Measurements from ENCODE around the gene ALB. TPM values are rescaled to one million over a fixed set of nuclear protein-coding genes. Genes with fewer than 3 reads are reported as not detected.

ALB gene
- total RNA-seq, 1 donor from 2014 or later, result 11.6 TPM

DNA sequence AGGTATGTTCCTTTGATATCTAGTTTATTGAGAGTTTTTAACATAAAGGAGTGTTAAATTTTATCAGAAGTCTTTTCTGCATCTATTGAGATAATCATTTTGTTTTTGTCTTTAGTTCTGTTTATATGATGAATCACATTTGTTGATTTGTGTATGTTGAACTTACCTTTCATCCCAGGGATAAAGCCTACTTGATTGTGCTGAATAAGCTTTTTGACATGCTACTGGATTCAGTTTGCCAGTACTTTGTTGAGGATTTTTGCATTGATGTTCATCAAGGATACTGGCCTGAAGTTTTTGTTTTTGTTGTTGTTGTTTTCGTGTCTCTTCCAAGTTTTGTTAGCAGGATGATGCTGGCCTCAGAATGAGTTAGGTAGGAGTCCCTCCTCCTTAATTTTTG is 66.6 kb downstream of the ALB start:
- Mint-ChIP-seq H3K4me3 (ENCODE audit: low read depth) (no peak overlapping the region), H3K4me1 (ENCODE audit: low read depth) (no peaks in the 10 kb centered on the region), H3K9me3 (ENCODE audit: low read depth) (peaks cover 39% of the 10 kb centered on the region), H3K36me3 (ENCODE audit: insufficient read depth) (peaks cover 2% of the 10 kb centered on the region), H3K27ac (no peak overlapping the region), H3K27me3 (no peaks in the 10 kb centered on the region)
- DNase-seq (ENCODE audit: low spot score, unreplicated experiment), result no peak
- TF ChIP-seq, protein P1, sequence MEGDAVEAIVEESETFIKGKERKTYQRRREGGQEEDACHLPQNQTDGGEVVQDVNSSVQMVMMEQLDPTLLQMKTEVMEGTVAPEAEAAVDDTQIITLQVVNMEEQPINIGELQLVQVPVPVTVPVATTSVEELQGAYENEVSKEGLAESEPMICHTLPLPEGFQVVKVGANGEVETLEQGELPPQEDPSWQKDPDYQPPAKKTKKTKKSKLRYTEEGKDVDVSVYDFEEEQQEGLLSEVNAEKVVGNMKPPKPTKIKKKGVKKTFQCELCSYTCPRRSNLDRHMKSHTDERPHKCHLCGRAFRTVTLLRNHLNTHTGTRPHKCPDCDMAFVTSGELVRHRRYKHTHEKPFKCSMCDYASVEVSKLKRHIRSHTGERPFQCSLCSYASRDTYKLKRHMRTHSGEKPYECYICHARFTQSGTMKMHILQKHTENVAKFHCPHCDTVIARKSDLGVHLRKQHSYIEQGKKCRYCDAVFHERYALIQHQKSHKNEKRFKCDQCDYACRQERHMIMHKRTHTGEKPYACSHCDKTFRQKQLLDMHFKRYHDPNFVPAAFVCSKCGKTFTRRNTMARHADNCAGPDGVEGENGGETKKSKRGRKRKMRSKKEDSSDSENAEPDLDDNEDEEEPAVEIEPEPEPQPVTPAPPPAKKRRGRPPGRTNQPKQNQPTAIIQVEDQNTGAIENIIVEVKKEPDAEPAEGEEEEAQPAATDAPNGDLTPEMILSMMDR (IDR thresholded peaks at IDR 0.05; ENCODE audit: unreplicated experiment), result no peak

Other genes starting within 250 kb of the ALB start
- gene ANKRD17, start 145.5 kb upstream of the ALB start, total RNA-seq, result 88.3 and 90.8 TPM in 2 replicates
- gene AFP, start 31.9 kb downstream of the ALB start, total RNA-seq, result 166 and 254 TPM in 2 replicates
- 0.26 and 0.47 TPM in 2 replicates for gene AFM, start 77.5 kb downstream of the ALB start, total RNA-seq
- gene RASSF6, start 216.1 kb downstream of the ALB start, total RNA-seq, result 10.1 and 10.6 TPM in 2 replicates

Measured in progenitor cell of endocrine pancreas (in vitro differentiated cells).